SU-DHL-6 (cell line): Measurements from ENCODE around the gene SLC30A7.

Experiments used
- H2AFZ ChIP-seq: fragments of 200-600 bp; sonication (generic); 2 replicates; pipeline ENCODE4 v1.6.1; 2014; ENCODE audit warnings: low read depth, mild to moderate bottlenecking, moderate library complexity, mixed read lengths, antibody characterized with exemption, low read length; ENCODE audit not compliant: severe bottlenecking
- H3F3A ChIP-seq: fragments of 200-600 bp; shearing (Covaris generic); 2 replicates; pipeline ENCODE4 v1.6.0; 2016; ENCODE audit warnings: antibody characterized with exemption, mild to moderate bottlenecking; ENCODE audit not compliant: insufficient read depth
- H3K27ac ChIP-seq: fragments of 200-600 bp; sonication (generic); 2 replicates; pipeline ENCODE4 v1.5.1; 2016; ENCODE audit warnings: low read depth, mild to moderate bottlenecking, low read length, moderate library complexity, mixed read lengths
- H3K27me3 ChIP-seq: fragments of 200-600 bp; sonication (generic), shearing (Covaris generic); 2 replicates; pipeline ENCODE4 v1.6.0; 2014; ENCODE audit warnings: mild to moderate bottlenecking, low read length
- H3K36me3 ChIP-seq: fragments of 200-600 bp; sonication (generic); 2 replicates; pipeline ENCODE4 v1.6.1; 2014; ENCODE audit warnings: mild to moderate bottlenecking, low read length, mixed read lengths
- H3K4me2 ChIP-seq: fragments of 300-600, 200-600 bp; shearing (Covaris generic), sonication (generic); 2 replicates; pipeline ENCODE4 v1.6.0; 2014; ENCODE audit warnings: low read length, low read depth, mild to moderate bottlenecking; ENCODE audit not compliant: poor library complexity, severe bottlenecking
- H3K4me3 ChIP-seq: fragments of 200-600 bp; sonication (generic); 2 replicates; pipeline ENCODE4 v1.5.1; 2014; ENCODE audit warnings: antibody characterized with exemption, low read length, mild to moderate bottlenecking, mixed read lengths; ENCODE audit not compliant: insufficient read depth, poor library complexity, severe bottlenecking
- H3K79me2 ChIP-seq: fragments of 200-600 bp; sonication (generic); 2 replicates; pipeline ENCODE4 v1.6.1; 2014; ENCODE audit warnings: mild to moderate bottlenecking, low read length, moderate library complexity; ENCODE audit not compliant: insufficient read depth
- H3K9ac ChIP-seq: fragments of 200-600 bp; sonication (generic); 2 replicates; pipeline ENCODE4 v1.7.0; 2014; ENCODE audit warnings: mild to moderate bottlenecking, low read length
- H3K9me2 ChIP-seq: fragments of 200-600 bp; sonication (generic); replicated peaks from 2 replicates; pipeline ENCODE4 v1.6.1; 2014; ENCODE audit warnings: low read length; ENCODE audit not compliant: insufficient read depth
- H3K9me3 ChIP-seq: fragments of 200-600 bp; sonication (generic); 2 replicates; pipeline ENCODE4 v1.6.1; 2014; ENCODE audit warnings: low read length, mixed read lengths; ENCODE audit not compliant: insufficient read depth
- H4K20me1 ChIP-seq: fragments of 200-600 bp; sonication (generic); 2 replicates; pipeline ENCODE4 v1.6.1; 2014; ENCODE audit warnings: low read depth, mild to moderate bottlenecking, antibody characterized with exemption, low read length, moderate library complexity, mixed read lengths
- EZH2phosphoT487 ChIP-seq: fragments of 200-600 bp; sonication (generic), shearing (Covaris generic); conservative IDR thresholded peaks from 2 replicates; pipeline ENCODE4 v1.6.1; 2018; ENCODE audit warnings: mild to moderate bottlenecking, antibody characterized with exemption, low read length, moderate library complexity, mixed read lengths
- TF ChIP-seq, protein P1 (sequence below): fragments of 200-600 bp; sonication (generic); IDR thresholded peaks from one replicate; pipeline ENCODE4 v1.5.1; 2017; ENCODE audit warnings: antibody characterized with exemption, mild to moderate bottlenecking, low read length, moderate library complexity; ENCODE audit not compliant: insufficient read depth, poor library complexity, severe bottlenecking

Gene SLC30A7

DNA sequence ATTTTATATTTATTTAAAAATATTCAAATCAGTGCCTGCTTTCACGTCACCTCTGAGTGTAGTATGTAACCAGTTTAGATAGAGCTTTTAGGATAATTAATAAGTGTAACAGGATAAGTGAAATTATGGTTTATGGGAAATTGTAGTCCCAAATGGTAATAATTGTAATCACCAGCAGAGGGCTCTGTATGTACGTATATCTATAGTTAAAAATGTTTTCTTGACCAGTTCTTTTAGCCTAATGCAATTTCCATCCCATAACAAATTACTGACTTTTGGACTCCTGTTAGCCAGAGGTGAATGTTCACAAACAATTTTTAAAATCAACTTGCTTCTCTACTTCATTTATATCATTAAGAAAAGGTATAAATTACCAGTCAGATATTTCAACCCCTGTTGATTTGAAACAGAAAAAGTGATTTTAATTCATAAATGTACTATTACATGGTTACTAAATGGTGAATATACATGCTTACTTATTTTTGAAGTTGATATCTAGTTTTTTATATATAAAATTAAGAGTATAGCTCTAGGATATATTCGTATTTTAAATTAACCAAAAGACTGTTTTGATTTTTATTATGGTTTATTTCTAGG lies 25.3 kb downstream of the SLC30A7 start:
- peaks cover 14% of the 10 kb centered on the region; the same call in 1 of the 2 replicates for H3F3A ChIP-seq
- no peak overlapping the region for H3K4me3 ChIP-seq
- no peaks in the 10 kb centered on the region; the same call in 1 of the 2 replicates for H4K20me1 ChIP-seq
- H3K4me2 ChIP-seq, result no peak overlapping the region
- H3K27ac ChIP-seq, result no peak overlapping the region
- no peak overlapping the region for H2AFZ ChIP-seq
- H3K9me3 ChIP-seq, result no peaks in the 10 kb centered on the region
- H3K27me3 ChIP-seq, result no peaks in the 10 kb centered on the region
- no peak overlapping the region for H3K9ac ChIP-seq
- TF ChIP-seq, protein P1, sequence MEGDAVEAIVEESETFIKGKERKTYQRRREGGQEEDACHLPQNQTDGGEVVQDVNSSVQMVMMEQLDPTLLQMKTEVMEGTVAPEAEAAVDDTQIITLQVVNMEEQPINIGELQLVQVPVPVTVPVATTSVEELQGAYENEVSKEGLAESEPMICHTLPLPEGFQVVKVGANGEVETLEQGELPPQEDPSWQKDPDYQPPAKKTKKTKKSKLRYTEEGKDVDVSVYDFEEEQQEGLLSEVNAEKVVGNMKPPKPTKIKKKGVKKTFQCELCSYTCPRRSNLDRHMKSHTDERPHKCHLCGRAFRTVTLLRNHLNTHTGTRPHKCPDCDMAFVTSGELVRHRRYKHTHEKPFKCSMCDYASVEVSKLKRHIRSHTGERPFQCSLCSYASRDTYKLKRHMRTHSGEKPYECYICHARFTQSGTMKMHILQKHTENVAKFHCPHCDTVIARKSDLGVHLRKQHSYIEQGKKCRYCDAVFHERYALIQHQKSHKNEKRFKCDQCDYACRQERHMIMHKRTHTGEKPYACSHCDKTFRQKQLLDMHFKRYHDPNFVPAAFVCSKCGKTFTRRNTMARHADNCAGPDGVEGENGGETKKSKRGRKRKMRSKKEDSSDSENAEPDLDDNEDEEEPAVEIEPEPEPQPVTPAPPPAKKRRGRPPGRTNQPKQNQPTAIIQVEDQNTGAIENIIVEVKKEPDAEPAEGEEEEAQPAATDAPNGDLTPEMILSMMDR, result peak; percentile 54
- no peak for TF ChIP-seq EZH2phosphoT487
- peaks cover 30% of the 10 kb centered on the region; the same call in 1 of the 2 replicates for H3K36me3 ChIP-seq
- H3K9me2 ChIP-seq, result no peaks in the 10 kb centered on the region
- H3K79me2 ChIP-seq, result no peaks in the 10 kb centered on the region

DNA sequence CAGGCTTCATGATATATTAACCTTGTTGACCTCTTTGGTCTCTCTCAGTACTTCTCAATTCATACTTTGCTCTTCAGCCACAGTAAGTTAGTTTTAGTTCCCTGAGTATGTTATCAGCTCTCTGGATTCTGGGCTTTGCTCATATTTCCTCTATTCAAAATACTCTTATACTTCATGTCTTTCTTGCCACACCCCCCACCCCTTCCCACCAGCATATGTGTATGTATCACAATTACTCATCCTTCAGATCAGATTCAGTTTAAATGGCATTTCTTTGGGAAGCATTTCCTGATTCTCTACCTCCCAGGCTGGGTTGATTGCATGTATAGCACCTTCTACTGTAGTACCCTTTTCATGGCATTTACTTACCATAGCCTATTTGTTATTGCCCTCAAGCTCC lies 28.3 kb downstream of the SLC30A7 start:
- Histone ChIP-seq H3K9me3 (no peaks in the 10 kb centered on the region), H3K4me2 (no peak overlapping the region), H3K27ac (no peak overlapping the region), H4K20me1 (no peaks in the 10 kb centered on the region; the same call in 1 of the 2 replicates), H3K9ac (no peak overlapping the region), H3K9me2 (no peaks in the 10 kb centered on the region), H3K79me2 (no peaks in the 10 kb centered on the region), H3K4me3 (no peak overlapping the region), H3K27me3 (no peaks in the 10 kb centered on the region), H3F3A (peaks cover 9% of the 10 kb centered on the region; the same call in 1 of the 2 replicates), H2AFZ (no peak overlapping the region), H3K36me3 (peaks cover 26% of the 10 kb centered on the region; the same call in 1 of the 2 replicates)
- no peak for TF ChIP-seq EZH2phosphoT487
- TF ChIP-seq, protein P1, result no peak

DNA sequence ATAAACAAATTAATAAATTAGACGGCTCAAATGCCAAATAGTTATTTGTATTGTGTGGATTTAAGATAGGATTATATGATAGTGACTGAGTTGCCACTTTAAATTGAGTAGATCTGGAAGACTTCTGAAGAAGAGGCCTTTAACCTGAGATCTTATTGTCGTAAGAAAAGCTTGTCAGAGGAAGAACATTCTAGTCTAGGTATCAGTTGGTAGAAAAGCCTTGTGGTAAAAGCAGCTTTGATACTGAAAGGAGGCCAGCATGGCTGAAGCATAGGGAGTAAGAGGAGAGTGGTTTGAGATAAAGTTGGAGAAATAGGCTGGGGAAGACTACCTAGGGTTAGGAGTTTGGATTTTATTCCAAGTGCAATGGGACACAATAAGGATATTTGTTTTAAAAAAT lies 29.1 kb downstream of the SLC30A7 start:
- Histone ChIP-seq H3K27ac (no peak overlapping the region), H3K9me3 (no peaks in the 10 kb centered on the region), H3K27me3 (no peaks in the 10 kb centered on the region), H3K9me2 (no peaks in the 10 kb centered on the region), H2AFZ (no peak overlapping the region), H3F3A (peaks cover 3% of the 10 kb centered on the region; the same call in 1 of the 2 replicates), H3K9ac (no peak overlapping the region), H4K20me1 (no peaks in the 10 kb centered on the region; the same call in 1 of the 2 replicates), H3K36me3 (peaks cover 28% of the 10 kb centered on the region; the same call in 1 of the 2 replicates), H3K4me3 (no peak overlapping the region), H3K4me2 (no peak overlapping the region), H3K79me2 (no peaks in the 10 kb centered on the region)
- no peak for TF ChIP-seq EZH2phosphoT487
- TF ChIP-seq, protein P1, result no peak
